GM19240 (cell line): ENCODE data around the gene SSBP4.

Experiments
- DNase-seq: peaks from one replicate; pipeline ENCODE4 v3.0.0; 2011; ENCODE audit warnings: low spot score; ENCODE audit not compliant: insufficient read length

SSBP4 gene

DNA sequence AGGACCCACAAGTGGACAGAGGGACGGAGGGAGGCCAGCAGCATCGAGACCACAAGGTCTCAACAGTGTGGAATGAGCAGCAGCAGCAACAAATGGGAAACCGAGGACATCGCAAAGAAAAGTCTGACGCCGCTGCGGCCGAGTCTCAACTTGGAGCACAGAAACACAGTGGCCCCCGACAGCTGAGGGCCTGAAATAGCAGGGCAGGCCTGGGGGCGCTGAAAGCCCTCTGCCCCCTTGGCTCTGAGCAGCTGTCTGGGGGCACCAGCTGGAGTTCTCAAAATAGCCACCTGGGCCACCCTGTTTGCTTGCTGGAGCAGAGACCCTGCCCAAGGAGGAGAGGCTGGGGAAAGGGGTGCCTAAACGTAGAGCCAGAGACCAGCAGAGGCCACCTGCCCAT is 24.6 kb downstream of the SSBP4 start:
- DNase-seq = no peak

DNA sequence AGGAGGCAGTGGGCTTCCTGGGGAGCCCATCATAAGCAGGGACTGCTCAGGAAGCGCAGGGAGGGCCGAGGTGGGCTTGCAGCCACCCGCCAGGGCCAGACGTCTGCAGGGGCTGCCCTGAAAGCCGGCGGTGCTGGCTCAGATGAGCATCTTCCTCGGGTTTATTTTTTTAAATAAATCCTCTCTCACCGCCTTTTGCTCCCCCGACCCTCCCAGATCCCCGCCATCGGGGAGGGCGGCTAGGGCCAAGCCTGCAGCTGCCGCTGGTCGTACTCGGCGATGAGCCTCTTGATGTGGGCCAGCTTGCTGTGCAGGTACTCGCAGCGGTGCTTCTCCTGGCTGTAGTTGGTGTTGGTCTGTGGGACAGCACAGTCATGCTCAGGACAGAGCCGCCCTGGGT is 25.3 kb downstream of the SSBP4 start:
- DNase-seq = no peak

DNA sequence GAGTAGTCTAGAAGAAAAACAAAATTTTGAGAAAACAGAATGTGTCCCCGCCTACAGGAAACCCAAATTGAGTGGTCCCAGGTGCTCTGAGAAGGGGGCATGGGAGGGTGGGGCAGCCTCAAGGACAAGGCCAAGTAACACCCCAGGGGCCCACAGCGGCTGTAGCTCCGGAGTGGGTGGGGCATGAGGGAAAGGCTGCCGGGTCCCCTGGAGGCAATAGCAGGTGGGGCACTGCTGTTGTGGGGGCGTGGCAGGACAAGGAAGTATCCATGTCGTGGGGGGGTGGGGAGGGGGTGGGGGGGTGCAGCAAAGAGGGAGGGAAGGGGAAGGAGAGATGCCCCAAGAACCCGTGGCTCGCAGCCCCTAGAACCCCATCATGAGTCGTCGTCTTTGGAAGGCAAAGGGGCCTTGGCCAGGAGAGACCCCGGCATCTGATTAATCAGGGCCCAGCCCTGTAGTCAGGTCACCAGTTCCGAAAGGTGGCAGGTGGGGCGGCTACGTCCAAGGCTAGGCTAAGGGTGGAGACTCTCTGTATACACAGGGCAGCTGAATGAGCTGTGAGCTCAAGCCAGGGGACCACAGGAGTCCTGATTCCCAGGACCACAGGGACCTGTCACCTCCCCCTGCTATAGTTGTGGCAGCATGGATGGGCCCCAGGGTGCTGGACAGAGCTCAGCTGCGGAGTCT is 26.2 kb downstream of the SSBP4 start:
- DNase-seq = no peak

DNA sequence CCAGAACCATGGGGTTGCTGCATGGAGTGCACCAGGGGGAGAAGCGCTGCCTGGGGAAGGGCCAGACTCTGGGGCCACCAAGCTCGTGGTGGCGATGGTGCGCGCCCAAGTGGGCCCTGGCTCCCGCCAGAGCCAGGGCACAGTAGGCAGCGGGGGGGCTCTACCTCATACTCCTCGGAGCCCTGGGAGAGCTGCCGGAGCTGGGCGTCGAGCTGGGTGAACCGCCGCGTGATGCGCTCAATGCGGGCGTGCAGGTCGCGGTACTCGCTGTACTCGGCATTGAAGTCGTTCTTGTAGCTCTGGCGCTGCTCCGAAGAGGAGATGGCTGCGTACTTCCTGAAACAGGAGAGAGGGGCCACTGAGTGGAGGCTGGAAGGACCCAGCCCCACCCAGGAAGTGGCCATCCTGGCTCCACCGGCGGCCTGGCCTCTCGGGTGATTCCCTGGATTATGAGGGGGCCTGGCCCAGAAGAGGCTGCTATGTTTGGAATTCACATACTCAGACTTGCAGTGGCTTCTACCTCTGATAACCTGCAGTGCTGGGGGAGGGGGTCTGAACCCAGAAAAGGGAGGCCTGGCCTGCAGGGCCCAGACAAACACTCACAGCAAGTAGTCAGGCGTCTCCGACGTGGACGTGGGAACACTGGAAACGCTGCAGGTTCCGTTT is 27.1 kb downstream of the SSBP4 start:
- no peak for DNase-seq

- DNase-seq = no peak
Measured at GRCh38 chr19:18446811-18447359, 27.7 kb downstream of the SSBP4 start.

GRCh38 chr19:18449552-18449951 is 30.4 kb downstream of the SSBP4 start:
- no peak for DNase-seq

DNA sequence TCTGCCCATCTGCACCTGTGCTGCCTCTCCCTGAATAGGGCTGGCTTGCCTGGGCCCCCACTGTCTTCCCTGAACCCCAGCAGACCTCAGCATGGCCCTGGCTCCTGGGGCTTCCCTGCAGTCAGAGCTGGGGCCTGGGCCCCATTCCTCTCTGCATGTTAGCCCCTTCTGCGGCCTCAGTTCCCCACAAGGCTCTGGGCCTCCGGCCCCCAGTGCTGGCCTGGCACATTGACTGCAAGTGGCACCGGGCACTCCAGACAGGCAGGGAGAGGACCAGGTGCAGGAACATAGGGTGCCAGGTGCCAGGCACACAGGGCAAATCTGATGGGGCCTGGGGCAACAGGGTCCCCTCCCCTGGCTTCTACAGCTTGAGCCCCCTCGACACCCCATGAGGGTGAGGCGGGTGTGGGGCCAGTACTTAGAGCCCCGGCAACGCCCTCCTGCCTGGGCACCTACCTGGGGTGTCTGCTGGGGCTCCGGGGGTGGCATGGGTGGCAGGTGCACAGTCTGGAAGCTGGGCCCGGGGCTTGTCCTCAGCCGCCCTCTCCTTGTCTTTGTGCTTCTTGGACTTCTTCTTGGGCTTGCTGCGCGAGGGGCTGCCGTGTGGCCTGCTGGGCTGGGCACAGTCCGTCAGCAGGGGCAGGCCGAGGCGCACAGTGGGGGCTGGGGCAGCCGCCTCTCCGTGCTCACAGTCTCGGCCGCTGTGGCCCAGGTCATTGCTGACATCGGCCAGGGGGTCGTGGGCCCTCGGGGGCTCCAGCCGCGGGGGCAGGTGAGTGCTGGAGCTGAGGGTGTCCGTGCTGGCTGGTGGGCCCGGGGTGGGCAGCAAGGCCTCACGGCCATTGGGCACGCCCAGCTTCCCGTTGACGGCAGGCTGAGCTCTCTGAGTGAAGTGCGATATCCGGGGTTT is 31.1 kb downstream of the SSBP4 start:
- no peak for DNase-seq

DNA sequence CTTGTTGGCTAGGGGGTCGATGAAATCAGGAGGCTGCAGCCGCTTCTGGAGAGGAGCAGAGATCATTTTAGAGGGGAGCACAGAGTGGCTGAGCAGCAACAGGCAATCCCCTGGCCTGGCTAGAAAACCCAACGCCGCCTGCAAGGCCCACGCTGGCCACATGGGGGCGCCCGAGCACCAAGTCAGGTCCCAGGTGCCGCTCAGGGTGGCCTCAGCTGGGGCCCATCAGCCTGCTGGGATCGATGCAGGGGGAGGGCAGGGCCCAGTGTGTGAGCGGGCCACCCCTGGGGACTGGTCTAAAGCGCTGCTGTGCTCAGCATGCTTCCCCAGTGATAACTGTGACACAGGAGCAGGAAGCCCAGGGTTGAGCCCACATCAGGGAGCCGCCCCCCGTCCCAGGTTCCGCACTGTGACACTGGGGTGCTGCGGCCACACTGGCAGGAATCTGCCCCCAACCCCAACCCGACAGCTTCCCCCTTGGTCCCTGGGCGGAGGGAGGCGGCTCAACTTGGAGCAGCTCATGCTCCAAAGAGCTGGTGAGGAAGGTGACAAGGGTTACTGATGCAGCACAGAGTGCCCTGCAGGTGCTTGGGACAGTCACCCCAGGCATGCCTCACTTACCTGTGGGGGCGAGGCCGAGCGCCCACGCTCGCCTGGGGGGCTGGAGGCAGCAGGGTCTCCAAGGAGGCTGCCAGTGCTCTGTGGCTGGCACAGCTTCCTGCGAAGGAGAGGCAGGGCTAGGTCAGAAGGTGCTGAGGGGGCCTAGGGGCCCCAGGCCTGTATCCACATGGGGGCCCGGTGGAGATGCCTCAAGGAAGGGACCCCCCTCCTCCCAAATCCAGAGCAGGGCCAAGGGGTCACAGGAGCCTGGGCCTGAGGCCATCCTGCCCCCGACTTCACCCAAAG is 32.0 kb downstream of the SSBP4 start:
- DNase-seq = peak; percentile 87

- DNase-seq = no peak
Measured at GRCh38 chr19:18452386-18452785, 33.2 kb downstream of the SSBP4 start.

GRCh38 chr19:18453269-18454024 is 34.2 kb downstream of the SSBP4 start:
- no peak for DNase-seq

DNA sequence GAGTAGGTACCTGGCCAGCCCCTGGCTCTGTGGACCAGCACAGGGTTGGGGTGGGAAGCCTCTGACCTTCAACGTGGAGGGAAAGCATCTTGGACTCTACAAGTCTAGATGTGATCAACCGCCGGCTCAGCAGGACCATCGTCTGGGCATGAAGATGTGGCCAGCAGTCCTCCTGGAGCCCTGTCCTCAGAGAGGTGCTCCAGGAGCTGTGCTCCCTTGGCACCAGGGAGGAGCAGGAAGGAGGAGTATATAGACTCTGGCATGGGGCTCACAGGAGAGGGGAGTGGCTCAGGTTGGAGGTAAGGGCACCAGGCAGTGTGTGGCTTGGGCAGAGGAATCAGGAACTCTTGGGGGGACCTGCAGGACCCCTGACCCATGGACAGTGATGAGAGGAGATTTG is 37.1 kb downstream of the SSBP4 start:
- no peak for DNase-seq

- DNase-seq = no peak
Measured at GRCh38 chr19:18456974-18457373, 37.8 kb downstream of the SSBP4 start.

GRCh38 chr19:18457483-18458331 is 38.5 kb downstream of the SSBP4 start:
- DNase-seq = no peak

- no peak for DNase-seq
Measured at GRCh38 chr19:18460900-18461299, 41.7 kb downstream of the SSBP4 start.

DNA sequence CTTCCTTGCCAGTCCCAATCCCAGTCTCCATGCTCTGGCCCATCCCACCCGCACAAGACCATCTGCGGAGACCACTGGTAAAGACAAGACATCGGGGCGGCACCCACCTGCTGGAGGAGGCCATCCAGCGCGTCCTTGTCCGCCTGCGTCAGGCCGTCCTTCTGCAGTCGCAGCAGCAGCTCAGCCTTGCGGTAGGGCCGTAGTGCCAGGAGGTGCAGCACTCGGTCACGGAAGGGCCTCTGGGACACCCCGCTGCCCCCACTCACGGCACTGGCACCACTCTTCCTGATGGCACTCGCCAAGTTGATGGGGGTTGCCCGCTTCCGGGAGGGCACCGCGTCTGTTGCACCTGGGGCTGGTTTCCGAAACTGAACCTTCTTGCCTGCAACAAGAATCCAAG is 42.3 kb downstream of the SSBP4 start:
- DNase-seq = no peak

DNA sequence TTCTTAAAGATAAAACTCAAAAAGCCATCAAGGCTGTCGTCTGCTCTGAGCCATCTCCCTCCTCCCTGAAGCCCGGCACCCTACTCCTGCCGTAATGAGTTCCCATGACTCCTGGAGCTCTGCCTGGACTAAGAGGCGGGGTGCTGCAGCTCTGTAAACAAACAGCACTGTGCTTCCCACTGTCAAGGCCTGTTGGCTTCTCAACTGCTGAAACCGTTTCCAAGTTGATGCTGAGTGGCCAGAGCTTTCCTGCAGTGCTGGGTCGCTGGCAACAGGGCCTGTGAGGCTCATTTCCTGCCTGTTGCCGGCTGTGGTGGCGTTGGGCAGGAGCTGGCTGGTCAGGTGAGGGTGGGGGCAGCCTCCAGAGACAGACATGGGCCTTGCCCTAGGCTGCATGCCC is 45.4 kb downstream of the SSBP4 start:
- no peak for DNase-seq

DNA sequence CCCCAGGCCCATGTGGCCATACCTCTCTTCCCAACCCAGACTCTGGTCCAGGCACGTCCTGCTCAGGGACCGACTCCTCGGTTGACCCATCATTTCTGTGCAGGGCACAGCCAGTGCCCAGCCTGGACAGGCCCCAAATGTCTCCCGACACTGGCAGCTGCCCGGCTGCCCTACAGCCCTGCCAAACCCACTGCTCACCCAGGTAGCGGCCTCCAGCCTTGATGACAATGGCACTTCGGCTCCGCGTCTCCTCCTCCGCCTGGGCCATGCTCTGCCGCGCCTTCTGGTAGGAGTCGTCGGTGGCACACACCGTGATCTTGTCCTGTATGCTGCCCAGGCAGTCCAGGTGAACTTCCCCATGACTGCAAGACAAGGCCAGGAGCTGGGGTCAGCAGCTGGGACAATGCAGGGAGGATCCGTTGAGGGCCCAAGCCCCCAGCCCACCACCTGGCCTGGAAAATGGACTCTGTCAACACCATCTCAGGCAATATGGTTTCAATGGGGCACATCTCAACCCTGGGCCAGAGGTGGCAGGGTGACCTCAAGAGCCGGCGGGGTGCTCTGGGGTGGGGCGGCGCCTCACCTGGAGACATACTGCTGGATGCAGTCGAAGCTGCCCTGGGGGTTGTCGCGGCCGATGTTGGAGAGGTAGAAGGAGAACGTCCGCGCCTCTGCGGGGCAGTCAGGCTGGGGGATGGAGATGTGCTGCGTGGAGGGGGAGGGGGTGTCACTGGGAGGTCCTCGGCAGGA is 46.2 kb downstream of the SSBP4 start:
- no peak for DNase-seq

DNA sequence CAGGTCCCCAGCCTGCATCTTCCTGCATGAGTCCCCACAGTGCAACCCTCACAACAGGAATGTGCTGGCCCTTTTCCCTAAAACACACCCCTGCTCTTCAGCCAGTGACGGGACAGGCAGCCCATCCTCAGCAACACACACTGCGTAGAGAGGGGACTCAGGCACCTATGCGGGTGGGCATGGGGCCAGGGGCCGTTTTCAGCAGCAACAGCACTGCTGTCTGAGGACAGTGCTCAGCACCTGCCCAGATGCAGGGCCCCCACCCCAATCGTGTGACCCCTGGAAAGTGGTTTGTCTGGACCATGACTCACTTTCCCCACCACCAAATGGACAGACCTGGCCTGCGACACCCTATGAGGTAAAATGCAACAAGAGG is 46.8 kb downstream of the SSBP4 start:
- no peak for DNase-seq

DNA sequence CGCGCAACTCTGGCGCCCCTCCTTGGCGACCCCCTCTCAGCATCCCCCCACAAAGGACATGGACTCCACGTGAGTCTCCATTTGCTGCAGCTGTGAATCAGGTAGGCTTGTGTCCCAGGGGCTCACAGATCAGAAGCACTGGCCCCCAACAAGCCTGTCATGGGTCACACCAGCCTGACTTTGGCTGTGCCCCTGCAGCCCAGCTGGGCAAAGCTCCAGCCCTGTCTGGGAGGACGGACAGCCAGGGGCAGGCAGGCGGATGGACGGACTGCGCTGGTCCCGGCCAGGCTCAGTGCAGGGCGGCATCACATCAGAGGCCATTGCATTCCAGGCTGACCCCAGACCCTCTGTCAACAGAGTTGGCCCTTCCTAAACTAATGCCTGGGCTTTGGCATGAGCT is 47.2 kb downstream of the SSBP4 start:
- DNase-seq = no peak
